CD4-positive, alpha-beta T cell treated with Interleukin-17A for 1 hour (primary cell): Measurements from ENCODE around the gene FAAH2.
"Not testable (repeated sequence)": the region's sequence is repeated elsewhere in the genome, so short reads cannot be mapped to it uniquely, and the experiment has no call there.

ENCODE experiments used
- DNase-seq: peaks from one replicate; pipeline ENCODE4 v3.0.0-alpha.2; 2020

Gene FAAH2

DNA sequence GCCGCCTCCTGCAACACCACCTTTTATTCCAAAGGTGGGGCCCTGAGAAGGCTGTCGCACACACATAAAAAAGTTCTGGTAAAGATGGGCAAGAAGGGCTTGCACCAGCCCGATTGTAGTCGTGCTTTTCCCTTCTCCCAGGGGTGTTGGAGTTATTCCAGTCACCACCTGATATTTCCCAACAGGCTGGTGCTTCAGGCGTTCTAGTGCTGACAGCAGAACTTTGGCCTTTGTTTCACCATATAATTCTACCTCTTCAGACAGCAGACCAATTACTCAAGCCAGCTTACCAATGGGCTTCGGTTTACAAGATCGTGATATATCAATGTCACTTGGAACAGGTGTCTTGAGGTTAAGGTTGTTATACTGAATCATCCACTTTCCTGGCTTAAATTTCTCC is 107.7 kb downstream of the FAAH2 start:
- DNase-seq, result not testable (repeated sequence)

DNA sequence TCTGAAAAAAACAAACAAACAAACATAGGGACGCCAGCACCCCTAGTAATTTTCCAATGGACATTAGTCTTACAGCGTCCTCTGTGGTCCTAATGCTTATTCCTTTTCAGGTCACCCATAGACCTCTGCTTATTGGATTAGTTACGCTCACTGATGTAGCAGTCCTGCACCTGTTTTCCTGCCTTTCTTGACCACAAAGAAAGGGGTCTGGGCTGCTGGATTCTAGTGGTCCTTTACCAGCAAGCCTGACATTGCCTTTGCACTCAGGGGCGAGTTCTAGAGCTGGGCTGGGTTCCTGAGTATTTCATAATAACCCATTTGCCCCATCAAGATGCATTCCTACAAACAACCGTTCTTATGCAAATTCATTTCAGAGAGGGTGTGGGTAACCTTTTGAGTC is 116.7 kb downstream of the FAAH2 start:
- not testable (repeated sequence) for DNase-seq

DNA sequence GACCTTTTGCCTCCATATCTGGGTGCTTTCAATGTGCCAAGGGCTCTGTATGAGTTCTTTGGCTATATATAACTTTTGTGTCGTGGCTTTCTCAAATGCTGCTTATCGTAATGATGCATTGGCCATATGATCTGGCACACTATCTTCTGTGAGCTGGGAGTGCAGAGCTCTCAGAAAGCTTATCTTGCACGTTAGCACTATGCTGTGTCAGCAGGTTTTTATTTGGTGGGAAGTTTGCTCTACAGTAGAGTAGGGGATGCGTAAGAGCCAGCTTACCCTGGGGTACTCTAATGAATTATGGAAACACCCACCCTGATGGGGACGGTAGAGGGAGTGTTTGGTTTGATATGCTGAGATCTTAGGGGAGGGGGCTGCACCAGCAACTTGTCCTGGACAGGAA is 119.6 kb downstream of the FAAH2 start:
- no peak for DNase-seq

DNA sequence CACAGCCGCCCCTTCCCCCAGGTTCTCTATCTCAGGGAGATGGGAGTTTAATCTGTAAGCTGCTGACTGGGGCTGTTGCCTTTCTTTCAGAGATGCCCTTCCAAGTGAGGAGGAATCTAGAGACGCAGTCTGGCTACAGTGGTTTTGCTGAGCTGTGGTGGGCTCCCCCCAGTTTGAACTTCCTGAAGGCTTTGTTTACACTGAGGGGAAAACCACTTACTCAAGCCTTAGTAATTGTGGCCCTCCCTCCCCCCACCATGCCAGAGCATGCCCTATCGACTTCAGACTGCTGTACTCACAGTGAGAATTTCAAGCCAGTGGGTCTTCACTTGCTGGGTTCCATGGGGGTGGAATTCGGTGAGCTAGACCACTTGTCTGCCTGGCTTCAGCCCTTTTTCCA is 131.3 kb downstream of the FAAH2 start:
- no peak for DNase-seq

DNA sequence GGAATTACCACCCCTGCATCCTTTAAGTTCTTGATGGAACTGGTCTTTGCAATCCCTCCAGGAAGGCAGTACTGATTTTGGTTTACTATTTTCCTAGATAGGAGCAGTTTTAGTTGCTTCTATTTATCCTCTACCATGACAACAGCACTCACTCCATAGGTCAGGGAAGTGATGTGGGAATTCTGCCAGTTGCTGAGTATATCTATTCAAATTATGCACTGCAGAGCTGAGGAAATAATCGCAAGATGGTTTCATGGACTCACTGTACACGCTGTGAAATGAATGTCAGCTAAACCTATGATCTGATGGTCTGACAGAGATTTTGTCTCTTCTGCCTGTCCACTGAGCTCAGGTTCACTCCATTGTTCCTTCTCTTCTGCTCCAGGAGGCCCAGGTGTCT is 135.8 kb downstream of the FAAH2 start:
- no peak for DNase-seq

DNA sequence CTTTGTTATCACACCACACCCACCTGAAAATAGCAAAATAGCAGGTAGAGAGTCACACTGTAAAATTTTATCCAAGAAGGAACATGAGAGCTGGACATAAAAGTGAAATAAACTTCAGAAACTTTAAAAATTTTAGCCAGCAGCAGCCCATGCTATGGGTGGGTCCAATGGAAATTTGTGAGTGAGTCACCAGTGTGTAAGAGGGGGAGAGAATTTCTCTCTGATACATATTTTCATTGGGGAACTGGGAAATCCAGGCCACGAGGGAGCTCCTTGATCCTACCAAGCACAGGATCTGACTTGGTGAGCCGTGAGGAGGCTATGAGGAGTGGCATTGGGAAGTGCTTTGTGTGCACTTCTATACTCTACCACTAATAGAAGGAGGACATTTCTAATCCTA is 136.3 kb downstream of the FAAH2 start:
- DNase-seq, result no peak

DNA sequence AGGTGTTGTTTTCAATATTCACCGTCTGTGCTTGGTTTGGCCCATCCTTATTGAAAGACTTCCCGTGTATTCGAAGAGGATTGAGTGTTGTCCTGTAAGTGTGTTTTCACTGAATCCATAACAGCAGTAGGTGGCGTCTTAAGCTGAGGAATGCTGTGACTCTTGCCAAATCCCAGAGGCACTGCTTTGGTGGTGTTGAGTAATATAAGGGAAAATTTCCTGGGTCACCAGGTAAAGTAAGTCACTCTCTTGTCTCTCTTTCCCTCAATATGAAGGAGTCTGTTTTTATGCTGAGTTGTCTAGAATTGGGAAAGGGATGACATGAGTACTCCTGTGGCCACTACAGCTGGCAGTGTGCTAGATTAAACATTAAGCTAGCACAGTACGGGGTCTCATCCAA is 158.6 kb downstream of the FAAH2 start:
- no peak for DNase-seq

DNA sequence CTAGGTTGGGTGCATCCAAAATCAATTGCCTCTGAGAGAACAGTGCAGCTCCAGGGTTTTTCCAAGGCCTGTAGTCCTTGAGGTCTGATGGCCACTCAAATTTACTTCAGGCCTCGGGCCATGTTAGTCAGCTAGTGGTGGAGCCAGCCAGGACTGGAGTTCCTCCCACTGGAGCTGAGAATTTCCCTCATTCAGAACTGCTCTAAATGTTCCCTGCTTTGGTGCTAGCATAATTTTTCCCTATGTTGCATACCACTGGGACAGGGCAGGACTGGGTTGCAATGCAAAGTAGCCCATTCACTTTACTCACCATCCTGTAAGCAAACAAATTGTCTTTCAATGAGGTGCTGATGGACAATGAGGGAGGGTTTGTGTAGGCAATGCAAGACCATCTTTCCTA is 159.3 kb downstream of the FAAH2 start:
- DNase-seq, result no peak

DNA sequence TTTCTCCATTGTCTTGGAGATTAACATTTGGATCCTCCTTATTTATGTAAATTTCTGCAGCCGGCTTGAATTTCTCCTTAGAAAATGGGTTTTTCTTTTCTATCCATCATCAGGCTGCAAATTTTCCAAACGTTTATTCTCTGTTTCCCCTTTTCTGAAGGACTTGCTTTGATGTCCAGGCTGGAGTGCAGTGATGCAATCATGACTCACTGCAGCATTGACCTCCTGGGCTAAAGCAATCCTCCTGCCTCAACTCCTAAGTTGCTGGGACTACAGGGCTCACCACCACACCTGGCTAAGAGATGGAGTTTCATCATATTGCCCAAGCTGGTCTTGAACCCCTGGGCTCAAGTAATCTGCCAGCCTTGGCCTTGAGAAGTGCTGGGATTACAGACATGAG is 161.3 kb downstream of the FAAH2 start:
- DNase-seq, result no peak

DNA sequence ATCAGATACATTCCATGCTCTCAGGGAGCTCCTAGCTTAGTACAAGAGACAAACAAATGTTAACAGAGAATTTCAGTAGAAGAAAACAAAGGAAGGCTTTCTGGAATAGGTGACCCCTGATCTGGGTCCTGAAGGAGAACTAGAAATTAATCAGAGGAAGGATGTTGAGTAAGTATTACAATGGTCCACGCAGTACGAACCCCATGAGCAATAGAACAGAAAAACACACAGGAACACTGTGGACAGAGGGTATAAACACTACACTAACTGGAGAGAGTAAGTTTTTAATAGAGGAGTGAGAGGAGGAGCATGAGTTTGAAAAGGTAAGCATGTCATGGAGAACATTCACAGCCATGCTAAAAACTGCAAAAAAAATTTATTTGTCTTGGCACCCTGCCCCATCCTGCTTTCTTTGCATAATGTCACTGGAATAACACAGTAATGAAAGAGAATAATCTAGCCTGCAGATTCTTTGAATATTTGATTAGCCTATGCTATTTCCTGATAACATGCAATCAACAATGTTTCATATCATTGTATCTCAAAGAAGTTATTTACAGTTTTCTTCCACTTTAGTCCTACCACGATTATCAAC is 165.0 kb downstream of the FAAH2 start:
- no peak for DNase-seq

DNA sequence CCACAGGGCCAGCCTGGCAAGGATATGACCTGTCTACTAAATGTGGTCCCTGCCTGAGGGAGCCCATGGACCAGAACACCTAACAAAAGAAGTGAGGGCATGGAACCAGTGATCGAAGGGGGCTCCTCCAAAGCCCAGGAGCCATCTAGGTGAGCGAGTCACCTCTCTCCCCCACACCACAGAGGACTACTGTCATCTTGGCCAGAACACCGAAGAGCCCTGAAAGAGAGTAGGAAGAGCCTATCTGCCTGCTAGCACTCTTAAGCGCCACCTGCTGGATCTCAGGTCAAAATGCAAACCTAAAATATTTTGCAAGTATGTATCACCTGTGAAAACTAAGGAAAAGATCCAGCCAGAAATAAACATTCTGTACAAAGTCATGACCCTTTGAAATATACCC is 167.4 kb downstream of the FAAH2 start:
- peak; percentile 27 for DNase-seq

DNA sequence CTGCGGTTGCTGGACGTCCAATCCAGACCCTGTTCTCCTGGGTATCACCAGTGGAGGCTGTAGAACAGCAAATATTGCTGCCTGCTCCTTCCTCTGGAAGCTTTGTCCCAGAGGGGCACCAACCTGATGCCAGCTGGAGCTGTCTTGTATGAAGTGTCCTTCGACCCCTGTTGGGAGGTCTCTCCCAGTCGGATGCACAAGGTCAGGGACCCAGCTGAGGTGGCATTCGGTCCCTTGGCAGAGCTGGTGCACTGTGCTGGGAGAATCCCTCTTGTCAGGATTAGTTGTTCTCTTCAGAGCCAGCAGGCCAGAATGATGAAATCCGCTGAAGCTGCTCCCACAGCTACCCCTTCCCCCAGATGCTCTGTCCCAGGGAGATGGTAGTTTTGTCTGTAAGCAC is 195.0 kb downstream of the FAAH2 start:
- DNase-seq, result no peak

DNA sequence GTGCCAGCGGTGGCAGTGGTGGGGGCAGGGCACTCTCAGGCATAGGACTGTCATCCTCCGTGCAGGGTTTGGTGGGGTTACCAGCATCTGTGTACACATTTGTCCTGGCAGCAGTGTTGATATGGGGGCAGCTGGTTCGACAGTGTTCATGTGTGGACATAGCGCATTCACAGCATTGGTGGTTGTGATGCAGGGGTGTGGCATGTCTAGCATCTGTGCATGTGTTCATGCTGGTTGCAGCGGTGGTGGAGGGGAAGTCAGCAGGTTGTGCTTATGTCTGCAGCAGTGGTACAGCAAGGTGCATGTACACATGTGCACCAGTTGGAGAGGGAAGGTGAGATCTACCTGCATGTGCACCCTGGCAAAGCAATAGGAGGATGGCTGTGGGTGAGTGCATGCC is 230.0 kb downstream of the FAAH2 start:
- DNase-seq, result no peak

DNA sequence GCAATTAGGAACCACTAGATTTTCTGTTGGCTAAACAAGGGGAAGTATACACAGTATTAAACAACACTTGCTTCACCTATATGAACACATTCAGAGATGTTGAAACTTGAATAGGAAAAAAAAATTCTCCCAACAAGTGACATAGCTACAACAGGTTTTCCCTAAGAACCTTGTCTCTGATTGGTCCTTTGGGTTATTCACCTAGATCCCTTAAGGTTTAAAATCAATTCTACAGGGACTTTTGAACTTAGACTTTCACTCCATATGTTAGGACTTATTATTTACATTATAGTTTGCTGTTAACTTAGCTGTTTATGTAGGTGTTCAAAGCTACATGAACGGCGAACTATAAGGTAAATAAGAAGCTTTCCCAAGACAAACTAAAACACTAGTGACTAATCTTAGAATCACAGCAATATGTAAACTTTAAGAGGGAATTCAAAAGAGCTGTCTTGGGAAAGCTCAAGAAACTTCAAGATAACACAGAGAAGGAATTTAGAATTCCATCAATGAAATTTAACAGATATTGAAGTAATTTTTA is 233.1 kb downstream of the FAAH2 start:
- no peak for DNase-seq

DNA sequence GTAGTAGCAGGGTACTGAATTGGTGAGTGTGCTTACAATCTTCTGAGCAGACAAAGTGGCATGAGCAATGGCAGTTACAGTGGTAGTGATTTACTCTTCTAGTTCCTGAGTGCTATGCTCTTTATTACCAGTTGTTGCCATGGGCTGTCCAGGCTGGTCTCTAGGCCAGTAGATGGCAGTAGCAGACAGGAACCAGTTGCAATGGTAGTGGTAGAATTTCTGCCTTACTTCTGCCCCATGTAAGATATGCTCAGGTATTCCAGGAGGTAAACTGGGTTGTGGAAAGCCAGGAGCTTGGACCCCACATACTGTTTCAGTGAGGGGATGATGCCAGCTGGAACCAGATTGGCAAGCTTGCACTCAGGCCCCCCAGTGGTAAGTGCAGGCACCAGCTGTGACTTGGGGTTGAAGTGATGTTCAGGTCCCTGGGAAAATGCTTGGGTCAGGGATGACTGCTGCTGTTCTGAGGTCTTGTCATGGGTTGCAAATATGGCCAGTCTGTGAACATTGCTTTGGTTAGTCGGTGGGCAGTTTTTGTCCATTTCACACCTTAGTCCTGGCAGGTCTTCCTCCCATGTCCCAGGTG is 242.3 kb downstream of the FAAH2 start:
- peak; percentile 8 for DNase-seq
